H9 (cell line): Measurements from ENCODE around the gene MDGA2. TPM values are rescaled to one million over a fixed set of nuclear protein-coding genes. Genes with fewer than 3 reads are reported as not detected.

Experiments used
- DNase-seq: peaks from one replicate; pipeline ENCODE4 v3.0.0-alpha.2; 2017
- H2AFZ ChIP-seq: one replicate; pipeline ENCODE4 v1.6.1; 2013; ENCODE audit warnings: mild to moderate bottlenecking, low read length, control low read depth, moderate library complexity
- H2AK5ac ChIP-seq: 2 replicates; pipeline ENCODE4 v1.6.1; 2013; ENCODE audit warnings: low read length, control low read depth, mixed read lengths; ENCODE audit not compliant: insufficient read length
- H2BK120ac ChIP-seq: one replicate; pipeline ENCODE4 v1.6.1; 2013; ENCODE audit warnings: low read depth, mild to moderate bottlenecking, low read length, control low read depth, inconsistent platforms; ENCODE audit not compliant: poor library complexity, severe bottlenecking
- H2BK12ac ChIP-seq: 2 replicates; pipeline ENCODE4 v1.6.1; 2013; ENCODE audit warnings: low read length, control low read depth, mixed read lengths, low read depth; ENCODE audit not compliant: insufficient read length
- H2BK15ac ChIP-seq: 2 replicates; pipeline ENCODE4 v1.6.1; 2013; ENCODE audit warnings: low read depth, low read length, control low read depth
- H2BK20ac ChIP-seq: one replicate; pipeline ENCODE4 v1.6.1; 2013; ENCODE audit warnings: low read depth, mild to moderate bottlenecking, low read length, control low read depth, inconsistent platforms; ENCODE audit not compliant: poor library complexity, severe bottlenecking
- H2BK5ac ChIP-seq: 2 replicates; pipeline ENCODE4 v1.6.1; 2013; ENCODE audit warnings: low read length, control low read depth, mixed read lengths; ENCODE audit not compliant: insufficient read length
- H3K14ac ChIP-seq: 2 replicates; pipeline ENCODE4 v1.6.1; 2013; ENCODE audit warnings: low read length, control low read depth; ENCODE audit not compliant: insufficient read depth
- H3K18ac ChIP-seq: 2 replicates; pipeline ENCODE4 v1.6.1; 2013; ENCODE audit warnings: low read depth, mild to moderate bottlenecking, mixed read lengths, low read length, control low read depth; ENCODE audit not compliant: insufficient read length
- H3K23ac ChIP-seq: 2 replicates; pipeline ENCODE4 v1.6.1; 2013; ENCODE audit warnings: low read length, control low read depth, mixed read lengths, low read depth; ENCODE audit not compliant: insufficient read length
- H3K23me2 ChIP-seq: 2 replicates; pipeline ENCODE4 v1.6.1; 2013; ENCODE audit warnings: low read depth, mild to moderate bottlenecking, mixed read lengths, low read length, control low read depth; ENCODE audit not compliant: insufficient read length, poor library complexity, severe bottlenecking
- H3K27ac ChIP-seq: 2 replicates; pipeline ENCODE4 v1.5.1; 2013; ENCODE audit warnings: low read length, control low read depth, mixed read lengths, low read depth; ENCODE audit not compliant: insufficient read length
- H3K27me3 ChIP-seq: 2 replicates; pipeline ENCODE4 v1.6.1; 2013; ENCODE audit warnings: low read length, control low read depth, inconsistent platforms; ENCODE audit not compliant: insufficient read depth
- H3K4ac ChIP-seq: 2 replicates; pipeline ENCODE4 v1.6.1; 2013; ENCODE audit warnings: low read depth, mild to moderate bottlenecking, control low read depth, inconsistent platforms, low read length, moderate library complexity
- H3K4me1 ChIP-seq: 2 replicates; pipeline ENCODE4 v1.6.1; 2013; ENCODE audit warnings: low read length, control low read depth, inconsistent platforms; ENCODE audit not compliant: insufficient read depth
- H3K4me2 ChIP-seq: 2 replicates; pipeline ENCODE4 v1.6.1; 2013; ENCODE audit warnings: low read length, control low read depth, mixed read lengths; ENCODE audit not compliant: insufficient read length, insufficient read depth
- H3K56ac ChIP-seq: 2 replicates; pipeline ENCODE4 v1.6.1; 2013; ENCODE audit warnings: low read depth, mild to moderate bottlenecking, mixed read lengths, low read length, control low read depth; ENCODE audit not compliant: insufficient read length
- H3K79me1 ChIP-seq: 2 replicates; pipeline ENCODE4 v1.6.1; 2013; ENCODE audit warnings: low read depth, mild to moderate bottlenecking, moderate library complexity, low read length, control low read depth, inconsistent platforms; ENCODE audit not compliant: insufficient read depth, poor library complexity, severe bottlenecking
- H3K79me2 ChIP-seq: 2 replicates; pipeline ENCODE4 v1.6.1; 2013; ENCODE audit warnings: low read length, control low read depth, inconsistent platforms; ENCODE audit not compliant: insufficient read depth
- H3K9ac ChIP-seq: 2 replicates; pipeline ENCODE4 v1.6.1; 2013; ENCODE audit warnings: low read length, control low read depth, mixed read lengths; ENCODE audit not compliant: insufficient read length; ENCODE audit errors: extremely low read depth
- H3K9me3 ChIP-seq: one replicate; pipeline ENCODE4 v1.6.1; 2013; ENCODE audit warnings: low read depth, low read length, inconsistent platforms; ENCODE audit not compliant: control insufficient read depth
- H3T11ph ChIP-seq: one replicate; pipeline ENCODE4 v1.6.1; 2013; ENCODE audit warnings: mild to moderate bottlenecking, low read length, control low read depth, inconsistent platforms
- H4K20me1 ChIP-seq: one replicate; pipeline ENCODE4 v1.6.1; 2013; ENCODE audit not compliant: control insufficient read depth, insufficient read length, insufficient read depth
- H4K5ac ChIP-seq: 2 replicates; pipeline ENCODE4 v1.6.1; 2013; ENCODE audit warnings: low read depth, mild to moderate bottlenecking, mixed read lengths, low read length, control low read depth; ENCODE audit not compliant: insufficient read length
- H4K8ac ChIP-seq: replicated peaks from 2 replicates; pipeline ENCODE4 v1.6.1; 2013; ENCODE audit warnings: low read length, control low read depth, mixed read lengths, low read depth; ENCODE audit not compliant: insufficient read length
- H4K91ac ChIP-seq: 2 replicates; pipeline ENCODE4 v1.6.1; 2013; ENCODE audit warnings: low read depth, mild to moderate bottlenecking, moderate library complexity, mixed read lengths, low read length, control low read depth; ENCODE audit not compliant: insufficient read length
- H3K27ac Mint-ChIP-seq, 3 experiments: 2 replicates in 2 of 3; 3 replicates in 1 of 3; pipeline ENCODE4 v1.8.0; 2020 to 2021; ENCODE audit warnings: mixed read lengths in 3 of 3, mild to moderate bottlenecking in 1 of 3, moderate library complexity in 1 of 3
- H3K27me3 Mint-ChIP-seq: 2 replicates; pipeline ENCODE4 v1.8.0; 2021; ENCODE audit warnings: low read depth, mild to moderate bottlenecking, moderate library complexity, mixed read lengths
- H3K36me3 Mint-ChIP-seq, 3 experiments: 2 replicates in 2 of 3; 3 replicates in 1 of 3; pipeline ENCODE4 v1.8.0; 2020 to 2021; ENCODE audit warnings: low read depth in 3 of 3, mixed read lengths in 3 of 3; ENCODE audit not compliant: insufficient read depth in 1 of 3
- H3K4me1 Mint-ChIP-seq, 2 experiments: 2 replicates each; pipeline ENCODE4 v1.8.0; 2020; ENCODE audit warnings: mixed read lengths in 2 of 2
- H3K4me3 Mint-ChIP-seq, 2 experiments: 2 replicates in 1 of 2; 3 replicates in 1 of 2; pipeline ENCODE4 v1.8.0; 2020 to 2021; ENCODE audit warnings: mild to moderate bottlenecking in 2 of 2, mixed read lengths in 2 of 2, moderate library complexity in 1 of 2
- H3K9me3 Mint-ChIP-seq, 2 experiments: 2 replicates in 1 of 2; 3 replicates in 1 of 2; pipeline ENCODE4 v1.8.0; 2020; ENCODE audit warnings: mild to moderate bottlenecking in 2 of 2, mixed read lengths in 2 of 2, moderate library complexity in 1 of 2
- WGBS: extraction: QIAGEN DNeasy Blood & Tissue Kit; methylation state at CpG from one replicate; pipeline ENCODE4 v1.1.7; 2013; ENCODE audit warnings: missing lambda C conversion rate, low lambda C conversion rate, mixed read lengths; ENCODE audit not compliant: insufficient read length; ENCODE audit errors: extremely low coverage; 5-methylcytosine and 5-hydroxymethylcytosine counted together
- total RNA-seq: library from RNA; stranded (reverse); gene quantifications from 2 replicates; pipeline ENCODE4 v1.2.1, GENCODE V29; 2021
- TF ChIP-seq, protein P1 (sequence below): fragments of 200-600 bp; sonication (generic); conservative IDR thresholded peaks from 3 replicates; pipeline ENCODE4 v1.8.0; 2021; ENCODE audit warnings: antibody characterized with exemption, mild to moderate bottlenecking

Gene MDGA2
- total RNA-seq, 1 experiment from 2014 or later: 1.9 TPM

DNA sequence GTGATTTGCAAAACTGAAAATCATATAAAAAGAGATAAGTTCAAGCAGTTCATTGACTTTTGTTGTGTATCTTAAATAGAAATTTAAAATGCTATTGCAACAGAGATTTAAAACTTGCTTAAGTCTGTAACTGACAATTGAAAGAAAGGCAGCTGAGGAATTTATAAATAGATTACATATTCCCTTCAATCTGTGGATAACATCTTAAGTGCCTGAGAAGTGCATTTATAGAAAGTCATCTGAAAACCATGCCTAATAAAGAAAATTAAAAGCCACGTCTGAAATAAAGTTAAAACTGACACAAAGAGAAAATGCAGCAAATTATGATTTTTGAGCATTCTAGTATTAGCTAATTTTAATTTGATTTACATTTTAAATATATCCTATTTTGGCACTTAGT, 479.8 kb downstream of the MDGA2 start:
- H3K4ac ChIP-seq: no peak overlapping the region
- DNase-seq: no peak
- H3K23ac ChIP-seq: no peak overlapping the region
- Mint-ChIP-seq H3K27me3 (no peaks in the 10 kb centered on the region), H3K27ac (no peak overlapping the region), H3K9me3 (no peaks in the 10 kb centered on the region), H3K36me3 (no peaks in the 10 kb centered on the region), H3K4me1 (peaks cover 0 to 6% of the 10 kb centered on the region in 2 experiments; a peak in 3 of 4 replicates), H3K4me3 (no peak overlapping the region)
- H3K14ac ChIP-seq: no peak overlapping the region
- no peak overlapping the region for H2BK120ac ChIP-seq
- no peak overlapping the region for H3K9ac ChIP-seq
- H2BK5ac ChIP-seq: no peak overlapping the region
- H4K91ac ChIP-seq: no peak overlapping the region
- no peaks in the 10 kb centered on the region for H4K20me1 ChIP-seq
- no peak overlapping the region for H4K5ac ChIP-seq
- TF ChIP-seq, protein P1, sequence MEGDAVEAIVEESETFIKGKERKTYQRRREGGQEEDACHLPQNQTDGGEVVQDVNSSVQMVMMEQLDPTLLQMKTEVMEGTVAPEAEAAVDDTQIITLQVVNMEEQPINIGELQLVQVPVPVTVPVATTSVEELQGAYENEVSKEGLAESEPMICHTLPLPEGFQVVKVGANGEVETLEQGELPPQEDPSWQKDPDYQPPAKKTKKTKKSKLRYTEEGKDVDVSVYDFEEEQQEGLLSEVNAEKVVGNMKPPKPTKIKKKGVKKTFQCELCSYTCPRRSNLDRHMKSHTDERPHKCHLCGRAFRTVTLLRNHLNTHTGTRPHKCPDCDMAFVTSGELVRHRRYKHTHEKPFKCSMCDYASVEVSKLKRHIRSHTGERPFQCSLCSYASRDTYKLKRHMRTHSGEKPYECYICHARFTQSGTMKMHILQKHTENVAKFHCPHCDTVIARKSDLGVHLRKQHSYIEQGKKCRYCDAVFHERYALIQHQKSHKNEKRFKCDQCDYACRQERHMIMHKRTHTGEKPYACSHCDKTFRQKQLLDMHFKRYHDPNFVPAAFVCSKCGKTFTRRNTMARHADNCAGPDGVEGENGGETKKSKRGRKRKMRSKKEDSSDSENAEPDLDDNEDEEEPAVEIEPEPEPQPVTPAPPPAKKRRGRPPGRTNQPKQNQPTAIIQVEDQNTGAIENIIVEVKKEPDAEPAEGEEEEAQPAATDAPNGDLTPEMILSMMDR: no peak
- H2BK12ac ChIP-seq: no peak overlapping the region
- no peaks in the 10 kb centered on the region for H3K79me1 ChIP-seq
- no peak overlapping the region for H2BK20ac ChIP-seq
- no peak overlapping the region for H3K27ac ChIP-seq
- no peaks in the 10 kb centered on the region for H3K27me3 ChIP-seq
- no CpG with 5 or more reads among the region's 1 CpG for WGBS
- no peak overlapping the region for H4K8ac ChIP-seq
- H3K9me3 ChIP-seq: no peaks in the 10 kb centered on the region
- no peaks in the 10 kb centered on the region for H3K4me1 ChIP-seq
- H3T11ph ChIP-seq: no peak overlapping the region
- H2AK5ac ChIP-seq: no peak overlapping the region
- no peak overlapping the region for H2BK15ac ChIP-seq
- no peak overlapping the region for H3K4me2 ChIP-seq
- no peaks in the 10 kb centered on the region for H3K79me2 ChIP-seq
- no peak overlapping the region for H3K18ac ChIP-seq
- no peak overlapping the region for H3K56ac ChIP-seq
- H2AFZ ChIP-seq: no peak overlapping the region
- H3K23me2 ChIP-seq: no peaks in the 10 kb centered on the region
